ENCODE data around the gene MGLL. TPM values are rescaled to one million over a fixed set of nuclear protein-coding genes. Genes with fewer than 3 reads are reported as not detected.

The MGLL gene
- total RNA-seq, 1 experiment from 2014 or later = 6.8 TPM

- no peaks in the 10 kb centered on the region for H3K27me3 ChIP-seq (ENCODE audit: insufficient read depth, low read length)
- CTCF ChIA-PET = interaction anchor here (0.6 kb wide), 1 partner anchor 70 kb away, joined by 3 read pairs; no protein-coding TSS in a partner anchor
- no peaks in the 10 kb centered on the region for H4K20me1 ChIP-seq (ENCODE audit: insufficient read depth)
- no peaks in the 10 kb centered on the region for H3K79me2 ChIP-seq (ENCODE audit: insufficient read depth, low read length)
- no peak overlapping the region for H2AFZ ChIP-seq (ENCODE audit: low read depth, low read length, poor library complexity, severe bottlenecking)
- RAD21 ChIA-PET (ENCODE audit: low non-redundant PET in 1 of 2, low total read pairs in 2 of 2, uncharacterized antibody in 2 of 2, unreplicated experiment in 2 of 2) = no interaction called here
- no peaks in the 10 kb centered on the region for H3K36me3 ChIP-seq (ENCODE audit: control insufficient read depth in 1 of 2, insufficient read depth in 2 of 2, low read length in 2 of 2)
- H3K4me2 ChIP-seq (ENCODE audit: low read length) = no peak overlapping the region
- H3K9ac ChIP-seq (ENCODE audit: low read length) = no peak overlapping the region
- H3K4me1 ChIP-seq (ENCODE audit: control insufficient read depth in 1 of 2, insufficient read depth in 2 of 2, low read length in 2 of 2) = peaks cover 14 to 39% of the 10 kb centered on the region in 2 experiments
- POLR2A ChIA-PET = no interaction called here
- intact Hi-C loops (cut with micrococcal nuclease) = no loop called here
- no TSS peak for BruUV-seq (replicated peaks)
- ATAC-seq (no peak), DNase-seq (ENCODE audit: low read depth, low spot score) (no peak)
- H3K9me2 ChIP-seq (ENCODE audit: insufficient read depth) = no peaks in the 10 kb centered on the region
- H3K27ac ChIP-seq (ENCODE audit: low read depth, low read length) = no peak overlapping the region
- no peaks in the 10 kb centered on the region for H3K9me3 ChIP-seq (ENCODE audit: control insufficient read depth in 1 of 2, insufficient read depth in 1 of 2, low read depth in 1 of 2, low read length in 2 of 2)
- TF ChIP-seq JUND (IDR thresholded peaks at IDR 0.05) (no peak), ZBTB33 (IDR thresholded peaks at IDR 0.05; ENCODE audit: extremely low read depth, insufficient replicate concordance, low read length) (no peak), EZH2phosphoT487 (IDR thresholded peaks at IDR 0.05; ENCODE audit: borderline replicate concordance) (no peak), YY1 (IDR thresholded peaks at IDR 0.05; ENCODE audit: extremely low read depth, insufficient replicate concordance, low read depth, low read length) (no peak), CBX3 (IDR thresholded peaks at IDR 0.05; ENCODE audit: low read depth) (no peak), MAX (IDR thresholded peaks at IDR 0.05) (no peak), CTCF (IDR thresholded peaks at IDR 0.05 in 2 of 3, conservative IDR thresholded peaks at IDR 0.05 in 1 of 3; ENCODE audit: borderline replicate concordance in 1 of 3, insufficient read depth in 1 of 3, low read depth in 2 of 3, low read length in 2 of 3) (no peak), ELF1 (IDR thresholded peaks at IDR 0.05; ENCODE audit: borderline replicate concordance, low read depth) (no peak), REST (IDR thresholded peaks at IDR 0.05; ENCODE audit: low read depth) (no peak), SIN3A (IDR thresholded peaks at IDR 0.05; ENCODE audit: low read depth) (no peak), RAD21 (IDR thresholded peaks at IDR 0.05; ENCODE audit: low read depth) (no peak), EGR1 (IDR thresholded peaks at IDR 0.05; ENCODE audit: low read depth) (no peak), EZH2 (IDR thresholded peaks at IDR 0.05) (no peak), POLR2A (IDR thresholded peaks at IDR 0.05; ENCODE audit: borderline replicate concordance, extremely low read depth, insufficient read depth, insufficient read length) (no peak), TCF7L2 (IDR thresholded peaks at IDR 0.05; ENCODE audit: borderline replicate concordance, extremely low read depth, insufficient read depth, insufficient read length) (no peak), ZNF274 (IDR thresholded peaks at IDR 0.05; ENCODE audit: low read depth, low read length) (no peak)
- H3K4me3 ChIP-seq (replicated peaks in 1 of 2; ENCODE audit: low read depth in 1 of 2, low read length in 2 of 2) = no peak overlapping the region
Observed at GRCh38 chr3:127765735-127766134, 56.6 kb downstream of the MGLL start.
